ENCODE measurements around the gene CADPS2.

GRCh38 chr7:122291189-122291588 lies 595.1 kb downstream of the CADPS2 start:
- TF ChIP-seq EZH2 (IDR thresholded peaks at IDR 0.05; ENCODE audit: borderline replicate concordance, low read length) (no peak), CTCF (conservative IDR thresholded peaks at IDR 0.05 in 1 of 2, IDR thresholded peaks at IDR 0.05 in 1 of 2; ENCODE audit: extremely low read depth in 1 of 2, insufficient read depth in 1 of 2, low read depth in 1 of 2, low read length in 2 of 2) (no peak)
